SW480 (cell line): ENCODE results near the gene HMX1.
A peak's percentile ranks its signal among the peaks of the same experiment; 100 is the strongest.

ENCODE experiments used
- DNase-seq: peaks from one replicate; pipeline ENCODE4 v3.0.0-alpha.2; 2016; ENCODE audit warnings: low spot score

The HMX1 gene

DNA sequence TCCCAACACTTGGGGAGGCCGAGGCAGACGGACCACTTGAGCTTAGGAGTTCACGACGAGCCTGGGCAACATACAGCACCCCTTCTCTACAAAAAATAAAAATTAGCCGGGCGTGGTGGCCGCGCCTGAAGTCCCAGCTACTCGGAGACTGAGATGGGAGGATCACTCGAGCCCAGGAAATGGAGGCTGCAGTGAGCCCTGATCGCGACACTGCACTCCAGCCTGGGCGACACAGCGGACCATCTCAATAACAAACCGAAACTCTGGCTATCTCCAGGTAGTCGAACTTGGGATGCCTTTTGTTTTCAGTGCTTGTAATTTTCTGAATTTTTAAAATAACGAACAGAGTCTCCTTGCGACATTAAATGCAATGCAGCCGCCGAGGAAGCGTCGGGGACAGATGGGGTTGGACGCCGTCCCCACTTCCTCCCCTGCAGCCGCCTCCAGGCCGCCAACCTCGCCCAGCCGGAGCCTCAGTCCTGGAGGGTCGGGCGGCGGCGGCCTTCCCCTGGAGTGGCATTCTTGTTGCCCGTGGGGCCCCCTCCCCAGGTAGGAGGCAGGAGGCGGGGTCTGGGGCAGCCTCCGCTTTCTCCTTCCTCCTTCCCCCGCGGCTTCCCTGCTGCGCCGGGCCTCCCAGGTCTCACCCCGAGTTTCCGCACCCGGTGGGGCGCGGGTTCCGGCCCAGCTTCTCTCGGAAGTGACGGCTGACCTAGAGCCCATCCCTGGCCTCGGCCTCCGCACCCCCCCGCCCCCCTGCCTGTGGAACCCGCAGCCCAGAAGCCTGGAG lies 14.6 kb downstream of the HMX1 start:
- DNase-seq = no peak

DNA sequence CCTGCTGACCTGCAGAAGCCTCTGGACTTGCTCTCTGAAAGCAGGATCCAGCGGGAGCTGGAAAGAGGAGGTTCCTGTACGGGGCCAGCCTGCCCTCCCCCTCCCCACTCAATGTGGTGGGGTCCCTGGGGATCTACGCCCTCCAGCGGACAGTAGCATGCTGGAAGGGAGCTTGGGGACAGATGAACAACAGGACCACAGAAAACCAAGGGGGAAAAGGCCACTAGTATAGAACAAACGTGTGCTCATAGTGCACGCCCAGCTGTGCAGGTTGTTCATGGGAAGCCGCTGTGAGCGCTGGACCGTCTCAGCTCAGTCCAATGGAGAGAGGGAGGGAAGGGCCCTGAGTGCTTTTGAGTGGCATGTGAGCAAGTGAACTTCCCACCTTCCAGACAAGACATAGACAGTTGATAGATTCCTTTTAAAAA lies 15.8 kb downstream of the HMX1 start:
- no peak for DNase-seq

DNA sequence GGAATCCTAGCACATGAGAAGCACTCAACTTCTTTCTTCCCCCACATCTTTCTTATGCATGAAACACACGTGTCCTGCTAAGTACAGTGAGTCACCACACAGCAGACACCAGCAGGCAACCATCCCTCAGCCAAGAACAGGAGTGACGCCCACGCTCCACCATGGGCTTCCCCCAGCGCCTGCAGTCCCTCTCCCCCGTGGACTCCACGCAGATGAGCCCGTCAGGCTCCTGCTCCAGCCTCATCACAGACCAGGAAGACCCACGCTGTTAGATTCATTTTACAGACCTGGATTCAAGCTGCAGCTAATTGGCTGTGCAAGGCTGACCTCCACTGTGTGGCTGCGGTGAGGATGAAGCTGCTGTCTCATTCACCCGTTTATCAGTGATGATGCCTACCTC lies 16.7 kb downstream of the HMX1 start:
- peak; percentile 6 for DNase-seq

DNA sequence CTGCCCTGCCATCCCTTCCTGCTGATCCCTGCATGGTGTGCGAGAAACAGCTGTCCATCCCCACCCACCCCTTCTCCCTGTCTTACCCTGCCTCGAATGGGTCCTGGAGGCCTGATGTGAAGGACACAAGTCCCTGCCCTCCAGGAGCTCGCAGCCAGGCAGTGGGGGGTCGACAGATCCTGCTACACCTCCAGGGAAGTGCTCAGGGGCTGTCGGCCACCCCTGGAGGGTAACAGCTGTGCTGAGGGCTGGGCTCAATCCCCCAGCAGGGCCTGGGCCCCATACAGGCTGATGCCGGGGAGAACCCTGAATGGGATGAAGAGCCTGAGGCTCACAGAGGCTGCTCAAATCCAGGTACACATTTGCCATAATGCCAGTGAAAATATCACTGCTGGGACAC lies 17.6 kb downstream of the HMX1 start:
- DNase-seq = no peak

DNA sequence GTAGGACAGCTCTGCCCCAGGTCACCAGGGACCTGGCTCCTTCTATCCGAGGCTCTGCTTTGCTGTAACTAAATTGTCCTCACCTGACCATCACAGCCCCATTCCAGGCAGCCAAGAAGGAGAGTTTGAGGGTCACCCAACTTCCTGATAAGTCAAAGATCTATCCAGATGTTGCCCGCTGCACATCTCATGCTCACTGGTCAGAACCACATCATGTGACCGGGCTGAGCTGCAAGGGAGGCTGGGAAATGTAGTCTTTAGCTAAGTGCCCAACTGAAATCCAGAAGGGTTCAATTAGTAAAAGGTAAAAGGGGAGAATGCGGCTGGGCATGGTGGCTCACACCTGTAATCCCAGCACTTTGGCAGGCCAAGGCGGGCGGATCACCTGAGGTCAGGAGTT lies 18.4 kb downstream of the HMX1 start:
- DNase-seq = no peak

DNA sequence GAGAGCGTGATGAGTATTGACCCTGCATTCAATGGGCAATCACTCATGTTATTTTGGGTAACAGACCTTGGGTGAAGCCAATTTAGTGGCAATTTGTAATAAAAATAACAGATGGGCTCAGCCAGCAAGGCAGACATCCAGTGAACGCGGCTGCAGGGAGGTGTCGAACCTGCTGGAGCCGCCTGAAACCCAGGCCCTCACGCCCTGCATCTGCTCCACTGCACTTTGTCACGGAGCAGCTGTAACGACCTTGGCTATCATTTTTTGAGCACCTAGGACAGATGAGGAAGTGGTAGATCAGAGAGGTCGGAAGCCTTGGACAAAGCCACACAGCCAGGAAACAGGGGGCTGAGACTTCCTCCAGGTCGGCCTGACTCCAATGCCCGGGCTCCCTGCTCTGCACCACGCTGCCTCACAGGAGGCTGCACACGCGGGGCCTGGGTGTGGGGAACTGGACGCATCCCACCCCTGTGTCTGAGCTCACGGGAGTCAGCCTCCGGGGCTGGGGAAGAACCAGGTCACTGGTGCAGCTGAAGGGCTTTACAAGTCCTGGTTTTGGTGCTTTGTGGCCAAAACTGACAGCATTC lies 19.4 kb downstream of the HMX1 start:
- DNase-seq = no peak

DNA sequence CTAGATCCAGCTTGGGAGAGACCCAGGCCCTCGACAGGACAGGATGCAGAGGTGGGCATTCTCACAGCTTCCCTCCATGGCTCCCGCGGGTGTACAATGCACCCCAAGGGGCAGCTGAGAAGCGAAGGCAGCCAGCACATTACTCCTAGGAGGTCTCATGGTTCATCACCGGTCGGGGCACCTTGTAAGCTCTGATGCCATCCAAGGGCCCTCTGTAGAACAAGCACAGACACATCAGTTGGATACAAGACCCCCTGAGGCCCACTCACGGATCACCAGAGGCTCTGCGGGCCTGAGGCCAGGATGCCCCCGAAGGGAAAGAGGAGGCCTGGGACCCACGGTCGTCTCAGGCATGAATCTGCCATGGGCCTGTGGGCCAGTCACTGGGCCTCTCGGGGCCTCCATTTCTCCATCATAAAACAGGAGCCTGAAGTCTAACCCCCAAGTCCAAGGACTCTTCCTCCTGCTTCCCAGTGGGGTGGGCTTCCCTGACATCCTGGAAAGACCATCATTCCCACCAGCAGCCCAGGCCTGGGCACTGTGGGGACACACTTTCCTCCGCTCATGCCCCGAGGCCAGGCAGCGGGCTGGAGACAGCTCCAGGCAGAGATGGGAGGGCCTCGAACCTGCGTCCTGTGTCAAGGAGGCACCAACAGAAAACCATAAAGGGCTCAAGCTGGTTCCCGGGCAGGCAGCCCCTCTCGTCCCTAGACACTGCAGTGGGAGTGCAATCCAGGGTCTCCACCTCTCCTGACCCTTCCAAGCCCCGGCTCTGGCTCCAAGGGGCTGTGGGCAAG lies 20.1 kb downstream of the HMX1 start:
- DNase-seq = no peak

DNA sequence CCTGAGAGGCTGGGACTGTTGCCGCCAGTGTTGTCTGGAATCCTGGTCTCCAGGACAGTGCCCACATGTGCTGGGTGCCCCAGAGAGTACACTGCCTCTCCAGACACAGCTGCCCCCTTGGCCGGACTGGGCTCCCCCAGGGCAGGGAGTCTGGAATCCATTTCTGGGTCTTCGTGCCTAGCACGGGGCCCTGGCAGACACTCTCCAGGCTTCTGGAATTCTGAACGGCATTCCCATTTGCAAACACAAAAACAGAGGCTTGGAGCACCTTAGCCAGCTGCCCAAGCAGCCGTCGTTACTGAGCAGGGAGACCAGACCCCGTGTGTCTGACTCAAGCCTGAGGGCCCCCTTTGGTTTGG lies 20.8 kb downstream of the HMX1 start:
- DNase-seq = no peak

DNA sequence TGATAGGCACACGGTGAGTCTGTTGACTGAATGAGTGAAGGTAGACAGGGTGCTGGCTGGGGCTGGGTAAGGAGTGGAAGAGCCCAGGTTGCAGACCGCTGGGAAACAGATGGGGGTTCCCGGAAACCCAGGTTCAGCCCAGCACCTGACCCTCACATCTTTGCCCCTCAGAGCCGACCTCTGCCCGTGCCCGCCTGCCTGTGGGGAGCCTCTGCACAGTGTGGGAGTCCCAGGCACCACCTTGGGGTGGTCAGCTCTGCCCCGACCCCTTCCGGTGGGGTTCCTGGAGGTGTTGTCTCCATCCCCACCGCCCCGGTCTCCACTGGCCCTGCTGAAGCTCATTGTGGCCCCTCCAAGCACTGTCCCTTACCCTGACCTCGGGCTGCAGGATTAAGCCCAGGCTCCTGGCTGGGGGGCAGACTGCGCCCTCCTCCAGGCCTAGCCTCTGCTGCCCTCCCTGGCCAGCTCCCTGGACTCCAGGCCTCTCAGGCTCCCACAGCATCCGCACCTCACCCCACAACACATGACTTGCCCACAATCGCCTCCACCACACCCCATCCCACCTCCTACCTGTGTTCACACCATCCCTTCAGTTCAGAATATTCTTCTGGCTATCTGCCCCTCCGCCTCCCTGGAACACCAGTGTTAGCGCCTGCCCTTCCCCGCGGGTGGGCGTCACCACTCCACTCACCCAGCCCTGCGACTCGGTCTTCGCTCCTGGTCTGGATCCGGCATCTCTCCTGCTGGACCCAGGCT lies 21.4 kb downstream of the HMX1 start:
- no peak for DNase-seq

DNA sequence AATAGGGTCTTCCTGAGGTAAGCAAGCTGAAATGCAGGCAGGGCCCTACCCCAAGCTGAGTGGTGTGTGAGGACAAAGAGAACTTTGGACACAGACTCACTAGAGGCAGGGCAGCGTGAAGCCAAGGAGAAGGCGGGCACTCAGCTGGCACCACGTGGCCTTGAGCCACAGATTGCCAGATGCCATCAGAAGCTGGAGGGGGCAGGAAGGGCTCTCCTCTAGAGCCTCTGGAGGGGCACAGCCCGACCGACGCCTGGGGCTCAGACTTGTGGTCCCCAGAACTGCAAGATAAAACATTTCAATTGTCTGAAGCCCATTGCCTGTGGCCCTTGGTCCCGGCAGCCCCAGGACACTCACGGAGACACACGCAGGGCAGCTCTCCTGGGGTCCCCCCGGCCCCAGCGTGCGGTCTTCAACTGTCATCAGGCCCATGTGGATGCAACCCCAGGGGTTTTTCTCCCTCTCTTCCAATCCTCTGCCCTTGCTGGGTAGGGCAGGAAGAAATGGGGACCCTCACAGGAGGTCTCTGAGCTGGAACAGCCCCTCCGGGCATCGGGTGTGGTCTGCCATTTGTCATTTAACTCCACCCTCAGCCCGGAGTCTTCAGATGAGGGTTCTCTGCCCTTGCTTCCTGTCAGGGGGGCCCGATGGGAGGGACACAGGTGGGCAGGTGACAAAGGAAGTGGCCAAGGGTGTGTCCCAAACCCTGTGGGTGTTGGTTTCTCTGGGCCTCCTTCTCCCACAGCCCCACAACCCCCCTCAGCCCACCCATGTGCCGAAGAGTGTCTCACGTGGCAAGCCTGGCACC lies 22.2 kb downstream of the HMX1 start:
- no peak for DNase-seq

DNA sequence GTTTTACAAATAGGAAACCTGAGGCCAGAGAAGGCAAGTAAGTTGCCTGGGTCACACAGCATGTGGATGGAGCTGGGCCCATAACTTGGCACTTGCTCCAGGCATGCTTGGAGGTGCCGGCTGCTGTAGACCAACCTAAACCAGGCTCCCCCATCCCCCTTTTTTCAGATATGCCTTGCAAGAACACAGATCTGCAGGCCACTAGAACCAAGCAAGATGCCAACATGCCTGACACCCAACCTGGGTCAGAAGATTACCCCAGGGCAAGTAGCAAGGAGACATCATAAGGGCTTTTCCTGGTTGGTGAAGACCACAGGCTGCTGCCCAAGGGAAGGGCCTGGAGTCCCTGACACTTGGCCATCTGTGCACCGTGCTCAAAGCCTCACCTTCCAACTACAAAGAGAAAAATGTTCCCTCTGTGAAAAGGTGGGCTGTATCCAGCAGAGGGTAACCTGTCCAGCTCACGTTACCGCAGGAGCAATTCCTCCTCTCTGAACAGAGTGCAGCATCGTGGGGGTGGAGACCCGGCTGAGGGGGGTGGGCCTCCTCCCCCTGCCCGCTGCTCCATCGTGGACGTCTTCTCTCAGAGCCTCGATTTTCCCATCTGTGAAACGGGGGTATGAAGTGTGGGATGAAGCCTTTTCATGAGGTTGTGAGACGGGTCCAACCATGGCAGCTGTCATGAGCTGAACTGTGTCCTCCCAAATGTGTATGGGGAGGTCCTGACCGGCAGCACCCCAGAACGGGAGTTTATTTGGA lies 23.0 kb downstream of the HMX1 start:
- no peak for DNase-seq

DNA sequence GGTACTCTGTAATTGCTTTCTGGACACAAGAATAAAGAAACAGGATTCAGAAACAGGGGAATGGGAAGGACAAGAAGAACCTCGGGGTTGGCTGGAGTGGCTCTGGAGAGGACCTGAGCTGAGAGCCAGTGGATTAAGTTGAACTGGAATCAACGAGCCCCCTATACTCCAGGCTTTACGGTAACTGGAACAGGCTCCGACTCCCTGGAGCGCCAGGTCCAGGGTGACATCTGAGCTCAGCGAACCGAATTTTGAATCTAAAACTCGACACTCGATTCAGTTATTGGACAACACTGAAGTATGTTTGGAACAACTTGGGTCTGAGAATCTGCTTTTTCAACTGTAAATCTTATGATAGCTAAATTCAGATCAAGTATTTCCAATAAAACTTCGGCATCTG lies 23.9 kb downstream of the HMX1 start:
- DNase-seq = peak; percentile 37

DNA sequence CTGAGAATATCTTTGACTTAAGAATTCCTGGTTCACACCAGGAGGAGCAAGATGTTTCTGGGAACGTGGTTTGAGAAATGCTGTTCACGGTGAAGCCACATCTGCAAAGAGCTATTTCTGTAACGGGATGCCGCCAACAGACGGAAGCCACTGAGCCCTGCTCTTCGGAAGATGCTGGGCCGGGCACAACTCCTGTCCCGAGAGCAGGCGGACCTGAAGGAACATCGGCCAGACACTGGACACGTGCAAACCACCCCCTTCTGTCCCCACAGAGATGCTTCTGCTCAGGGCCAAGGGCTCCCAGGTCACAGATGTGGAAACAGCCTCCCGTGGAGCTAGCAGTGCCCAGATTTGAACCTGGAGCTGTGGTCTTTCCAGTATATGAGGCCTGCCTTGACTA lies 24.3 kb downstream of the HMX1 start:
- DNase-seq = no peak

DNA sequence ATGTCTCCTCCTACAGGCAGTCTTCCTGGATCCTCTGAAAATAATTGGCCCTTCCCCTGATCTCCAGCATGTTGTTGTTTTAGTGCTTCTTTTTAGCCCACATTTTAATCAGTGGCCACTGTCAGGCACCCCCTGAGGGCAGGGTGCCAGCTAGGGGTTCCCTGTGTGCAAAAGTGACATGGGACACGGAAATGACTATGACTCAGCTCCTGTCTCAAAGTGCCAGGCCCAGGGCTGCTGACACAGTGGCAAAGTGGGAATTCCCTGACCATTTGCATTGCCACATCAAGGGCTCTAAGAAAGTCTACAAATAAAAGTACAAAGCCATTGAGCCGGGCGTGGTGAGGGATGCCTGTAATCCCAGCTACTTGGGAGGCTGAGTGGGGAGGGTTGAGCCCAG lies 24.8 kb downstream of the HMX1 start:
- peak; percentile 60 for DNase-seq

DNA sequence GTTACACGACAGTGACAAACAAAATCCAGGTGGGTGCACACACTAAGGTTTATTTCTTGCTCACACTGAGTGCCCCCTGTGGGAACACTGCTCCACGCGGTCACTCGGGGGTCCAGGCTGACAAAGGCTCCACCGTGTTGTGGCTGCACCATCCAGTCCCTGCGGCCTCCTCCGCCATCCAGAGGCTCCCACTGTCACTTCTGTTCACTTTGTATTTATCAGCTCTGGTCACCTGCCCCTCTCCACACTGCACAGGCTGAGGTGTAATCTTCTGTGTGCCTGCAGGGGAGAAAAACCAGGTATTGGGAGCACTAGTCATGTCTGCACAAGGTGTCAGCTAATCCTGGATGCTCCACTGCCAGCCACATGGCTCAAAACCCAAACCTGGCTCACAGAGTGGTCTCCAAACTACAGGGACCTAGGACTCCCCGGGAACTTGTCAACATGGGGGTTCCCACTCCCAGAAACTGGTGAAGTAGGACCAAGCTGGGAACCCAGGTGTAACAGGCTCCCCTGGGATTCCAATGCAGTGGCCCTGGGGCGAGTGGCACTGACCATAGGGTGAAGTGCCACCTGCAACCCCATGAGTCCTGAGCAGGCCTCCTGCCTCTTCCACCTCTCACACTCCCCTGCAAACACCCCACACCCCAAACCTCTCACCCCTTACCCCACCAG lies 25.5 kb downstream of the HMX1 start:
- DNase-seq = no peak

DNA sequence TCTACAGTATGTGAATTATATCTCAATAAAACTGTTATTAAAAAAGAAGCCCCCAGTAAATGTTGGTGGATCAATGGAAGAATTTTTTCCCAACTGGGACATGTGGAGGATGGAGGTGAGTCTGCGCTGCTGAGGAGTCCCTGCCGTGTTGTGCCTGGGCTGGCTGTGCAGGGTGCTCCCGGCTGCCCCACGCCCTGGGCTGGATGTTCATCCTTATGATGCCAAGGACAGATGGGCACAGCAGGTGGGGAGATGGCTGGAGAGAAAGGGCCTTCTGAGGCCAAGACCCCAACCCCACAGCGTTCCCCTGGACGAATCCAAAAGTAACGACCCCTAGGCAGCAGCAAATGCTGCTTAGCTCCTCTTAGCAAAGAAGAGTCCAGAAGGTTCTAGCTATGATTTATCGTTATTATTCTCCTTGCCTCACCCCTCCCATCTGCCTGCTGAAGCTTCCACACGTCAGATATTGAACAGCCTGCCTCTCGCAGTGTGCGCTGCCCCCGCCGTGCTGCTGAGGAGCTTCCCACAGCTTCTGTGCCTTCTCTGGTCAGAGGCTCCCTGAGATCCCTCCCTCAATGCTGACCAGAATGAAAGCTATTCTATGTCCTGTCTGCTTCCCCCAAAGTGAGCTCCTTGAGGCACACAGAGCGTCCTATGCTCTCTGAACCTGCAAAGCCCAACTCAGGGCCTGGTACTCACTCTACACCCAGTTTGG lies 26.5 kb downstream of the HMX1 start:
- DNase-seq = no peak

DNA sequence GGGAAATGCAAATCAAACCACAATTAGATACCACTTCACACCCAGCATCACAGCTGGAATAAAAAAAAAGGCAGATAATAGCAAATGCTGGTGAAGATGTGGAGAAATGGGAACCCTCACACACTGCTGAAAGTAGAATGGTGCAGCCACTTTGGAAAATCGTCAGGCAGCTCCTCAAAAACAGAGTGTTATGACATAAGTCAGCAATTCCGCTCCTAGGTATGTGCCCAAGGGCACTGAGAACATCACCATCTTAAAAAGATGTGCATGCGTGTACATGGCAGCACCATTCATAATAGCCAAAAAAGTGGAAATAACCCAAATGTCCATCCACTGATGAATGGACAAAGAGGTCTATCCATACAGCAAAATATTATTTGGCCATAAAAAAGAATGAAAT lies 28.0 kb downstream of the HMX1 start:
- no peak for DNase-seq

DNA sequence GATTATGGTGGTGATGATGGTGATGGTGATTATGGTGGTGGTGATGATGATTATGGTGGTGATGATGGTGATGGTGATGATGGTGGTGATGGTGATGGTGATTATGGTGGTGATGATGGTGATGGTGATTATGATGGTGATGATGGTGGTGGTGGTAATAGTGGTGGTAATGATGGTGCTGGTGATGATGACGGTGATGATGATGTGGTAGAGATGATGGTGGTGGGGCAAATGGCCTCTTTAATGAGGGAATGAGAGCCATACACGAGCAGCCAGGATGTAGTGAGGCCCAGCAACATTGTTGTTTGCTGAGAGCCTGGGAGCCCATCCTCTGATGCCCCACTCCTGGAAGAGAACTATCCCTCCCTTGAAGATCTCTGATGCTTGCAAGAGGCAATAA lies 29.0 kb downstream of the HMX1 start:
- no peak for DNase-seq

DNA sequence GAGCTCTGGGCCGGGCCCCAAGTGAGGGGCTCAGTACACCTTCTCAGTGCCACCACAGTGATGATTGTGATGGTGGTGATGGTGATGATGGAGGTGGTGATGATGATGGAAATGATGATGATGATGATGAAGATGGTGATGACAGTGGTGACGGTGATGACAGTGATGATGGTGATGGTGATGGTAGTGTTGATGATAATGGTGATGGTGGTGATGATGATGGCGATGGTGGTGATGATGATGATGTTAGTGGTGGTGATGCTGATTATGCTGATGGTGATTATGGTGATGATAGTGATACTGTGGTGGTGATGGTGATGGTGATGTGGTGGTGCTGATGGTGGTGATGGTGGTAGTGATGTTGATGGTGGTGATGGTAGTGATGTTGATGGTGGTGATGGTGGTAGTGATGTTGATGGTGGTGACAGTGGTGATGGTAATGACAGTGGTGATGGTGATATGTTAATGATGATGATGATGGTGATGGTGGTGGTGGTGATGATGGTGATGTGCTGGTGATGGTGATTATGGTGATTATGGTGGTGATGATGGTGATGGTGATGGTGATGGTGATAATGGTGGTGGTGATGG lies 29.9 kb downstream of the HMX1 start:
- no peak for DNase-seq
